K562 (cell line): Measurements from ENCODE around the gene RNF11. TPM values are rescaled to one million over a fixed set of nuclear protein-coding genes. Genes with fewer than 3 reads are reported as not detected.

Source experiments
- ATAC-seq: fragments of 200-7000 bp; cut with Tn5 transposase; 3 replicates; pipeline ENCODE4 v1.9.1; 2020; ENCODE audit warnings: moderate library complexity
- BruUV-seq: library from RNA; stranded (reverse); fragments of 400-500 nt; replicated peaks from 2 replicates; lab custom pipeline; 2021; lab: Mats Ljungman, UMichigan
- CTCF ChIA-PET: fragments of 300-600 bp; formaldehyde crosslinking; extraction: SDS; loops from one replicate; lab custom pipeline; 2021; ENCODE audit warnings: low intra/inter-chr PET ratio; lab: Yijun Ruan, JAX
- POLR2A ChIA-PET: fragments of 300-600, 350-650 bp; sonication (Branson Sonifier 250); formaldehyde crosslinking; extraction: SDS; loops from one replicate; lab custom pipeline; 2021; ENCODE audit warnings: antibody characterized with exemption, inconsistent platforms; lab: Yijun Ruan, JAX
- DNase-seq, 4 experiments: peaks; one replicate each; pipeline versions ENCODE4 v3.0.0 to v3.0.0-alpha.2; 2011 to 2018; ENCODE audit warnings: low spot score in 3 of 4, mixed read lengths in 3 of 4; ENCODE audit errors: extremely low read depth in 1 of 4
- FAIRE-seq: peaks from 2 replicates; lab custom pipeline; 2011; peaks lifted over from hg19 to GRCh38; lab: Jason Lieb, UNC
- H2AFZ ChIP-seq: 2 replicates; pipeline ENCODE4 v1.6.0; 2011; ENCODE audit warnings: low read depth, low read length, control low read depth, inconsistent platforms
- H3K27ac ChIP-seq: fragments of 200-600 bp; 3 replicates; pipeline ENCODE4 v1.8.0; 2011; ENCODE audit warnings: low read depth, mild to moderate bottlenecking, control low read depth, inconsistent platforms, low read length, moderate library complexity, mixed read lengths; ENCODE audit errors: extremely low read depth
- H3K27me3 ChIP-seq, 2 experiments: fragments of 300-600 bp in 1 of 2; 2 replicates in 1 of 2; 3 replicates in 1 of 2; pipeline versions ENCODE4 v1.6.0 to v1.8.0; 2011; ENCODE audit warnings: inconsistent platforms in 2 of 2, low read length in 2 of 2, mild to moderate bottlenecking in 1 of 2, mixed read lengths in 1 of 2, moderate library complexity in 1 of 2; ENCODE audit not compliant: control insufficient read depth in 2 of 2, insufficient read depth in 2 of 2
- H3K36me3 ChIP-seq: fragments of 300-600 bp; 3 replicates; pipeline ENCODE4 v1.8.0; 2011; ENCODE audit warnings: mild to moderate bottlenecking, low read length, inconsistent platforms; ENCODE audit not compliant: control insufficient read depth, insufficient read depth
- H3K4me1 ChIP-seq, 2 experiments: fragments of 200-600 bp in 1 of 2; replicated peaks in 1 of 2; 2 replicates in 1 of 2; 3 replicates in 1 of 2; pipeline versions ENCODE4 v1.5.1 to v1.8.0; 2011; ENCODE audit warnings: inconsistent platforms in 2 of 2, low read length in 2 of 2, mild to moderate bottlenecking in 1 of 2, mixed read lengths in 1 of 2, moderate library complexity in 1 of 2; ENCODE audit not compliant: control insufficient read depth in 2 of 2, insufficient read depth in 2 of 2
- H3K4me2 ChIP-seq: 2 replicates; pipeline ENCODE4 v1.6.1; 2011; ENCODE audit warnings: low read length, control low read depth, inconsistent platforms, mixed read lengths; ENCODE audit not compliant: insufficient read depth
- H3K4me3 ChIP-seq: fragments of 200-600 bp; sonication (generic), shearing (Covaris generic); 2 replicates; pipeline ENCODE4 v1.5.1; 2016; ENCODE audit warnings: control low read depth, inconsistent platforms
- H3K79me2 ChIP-seq: fragments of 200-600 bp; 3 replicates; pipeline ENCODE4 v1.8.0; 2011; ENCODE audit warnings: low read length, inconsistent platforms; ENCODE audit not compliant: control insufficient read depth, insufficient read depth
- H3K9ac ChIP-seq, 2 experiments: 2 replicates each; pipeline versions ENCODE4 v1.6.0 to v1.6.1; 2011; ENCODE audit warnings: low read depth in 2 of 2, low read length in 2 of 2, control low read depth in 1 of 2, inconsistent platforms in 1 of 2, mild to moderate bottlenecking in 1 of 2, mixed read lengths in 1 of 2; ENCODE audit not compliant: insufficient read depth in 1 of 2
- H3K9me1 ChIP-seq: one replicate; pipeline ENCODE4 v1.6.0; 2011; ENCODE audit warnings: inconsistent platforms, mild to moderate bottlenecking, low read length, moderate library complexity; ENCODE audit not compliant: control insufficient read depth, insufficient read depth
- H3K9me3 ChIP-seq: replicated peaks from 2 replicates; pipeline ENCODE4 v1.5.1; 2011; ENCODE audit warnings: low read depth, low read length, inconsistent platforms; ENCODE audit not compliant: control insufficient read depth, insufficient read depth
- H4K20me1 ChIP-seq: replicated peaks from 2 replicates; pipeline ENCODE4 v1.6.1; 2011; ENCODE audit warnings: low read length, inconsistent platforms, mixed read lengths; ENCODE audit not compliant: control insufficient read depth, insufficient read depth
- CC2D1A ChIP-seq: fragments of 450-650 bp; IDR thresholded peaks from 2 replicates; pipeline ENCODE4 v1.6.1; 2017; ENCODE audit warnings: mild to moderate bottlenecking
- EP300 ChIP-seq: IDR thresholded peaks from 2 replicates; pipeline ENCODE4 v1.6.1; 2012; ENCODE audit warnings: low read length, improper control_type of control experiment
- ETS2 ChIP-seq: IDR thresholded peaks from 2 replicates; pipeline ENCODE4 v1.6.1; 2016; ENCODE audit warnings: borderline replicate concordance, missing genetic modification characterization, mild to moderate bottlenecking, moderate library complexity, missing compliant biosample characterization; ENCODE audit not compliant: poor library complexity, severe bottlenecking
- GTF2F1 ChIP-seq: IDR thresholded peaks from 2 replicates; pipeline ENCODE4 v1.6.1; 2011; ENCODE audit warnings: low read depth, low read length, improper control_type of control experiment
- MTA2 ChIP-seq: fragments of 450-650 bp; IDR thresholded peaks from 2 replicates; pipeline ENCODE4 v1.6.1; 2016; ENCODE audit warnings: low read depth
- MTF1 ChIP-seq: fragments of 250-450 bp; sonication (Bioruptor Pico); IDR thresholded peaks from 2 replicates; pipeline ENCODE4 v1.9.0; 2021; ENCODE audit warnings: moderate library complexity, mild to moderate bottlenecking, inconsistent platforms, borderline replicate concordance
- SREBF2 ChIP-seq: sonication (generic); formaldehyde crosslinking; IDR thresholded peaks from 2 replicates; pipeline ENCODE4 v1.4.0; 2020; ENCODE audit warnings: mild to moderate bottlenecking, missing genetic modification reagents
- SRF ChIP-seq, 2 experiments: fragments of 250-450, 450-650 bp in 1 of 2; sonication (Bioruptor Pico) in 1 of 2; sonication (generic) in 1 of 2; formaldehyde crosslinking; IDR thresholded peaks; 2 replicates each; pipeline versions ENCODE4 v1.5.0 to v1.5.1; 2020 to 2022; ENCODE audit warnings: mild to moderate bottlenecking in 1 of 2, missing genetic modification reagents in 1 of 2
- ZBTB1 ChIP-seq: sonication (generic); formaldehyde crosslinking; IDR thresholded peaks from 2 replicates; pipeline ENCODE4 v1.8.1; 2023; ENCODE audit warnings: missing genetic modification reagents, low read depth, mild to moderate bottlenecking, borderline replicate concordance
- WGBS: fragments of 100-300 bp; shearing (Covaris generic); methylation state at CpG from one replicate; pipeline ENCODE4 v1.1.6; 2016; ENCODE audit warnings: low coverage, mixed read lengths; ENCODE audit not compliant: insufficient coverage; ENCODE audit errors: missing lambda C conversion rate; 5-methylcytosine and 5-hydroxymethylcytosine counted together
- in situ Hi-C: fragments of 300-500 bp; cut with MboI; formaldehyde crosslinking; loops from 4 replicates; pipeline ENCODE4 v1.15.0; 2018; ENCODE audit warnings: inconsistent platforms, mixed read lengths
- intact Hi-C: fragments of 100-400 bp; cut with micrococcal nuclease; formaldehyde crosslinking; loops from 2 replicates; pipeline ENCODE4 v1.14.2; 2022
- polyA plus RNA-seq, 8 experiments: library from polyadenylated mRNA; depleted of rRNA in 4 of 8; stranded (reverse) in 5 of 8; unstranded in 3 of 8; fragments of >200 nt; fragmentation: Nextera tagmentation in 2 of 8; fragmentation: Illumina TruSeq in 1 of 8; extraction: Ambion mirVana in 2 of 8; extraction: Trizol in 1 of 8; gene quantifications; 2 replicates each; pipeline versions ENCODE4 v1.2.1 to v1.2.3, GENCODE V29; 2011 to 2014; ENCODE audit warnings: inconsistent platforms in 1 of 8, missing spikeins in 1 of 8
- total RNA-seq, 7 experiments: library from RNA; depleted of rRNA in 6 of 7; stranded (reverse); fragments of >200 nt in 6 of 7; fragmentation: Illumina TruSeq in 2 of 7; extraction: Trizol in 2 of 7; gene quantifications; 2 replicates each; pipeline versions ENCODE4 v1.2.1 to v1.2.3, GENCODE V29; 2011 to 2021; ENCODE audit warnings: low replicate concordance in 1 of 7
- TF ChIP-seq, protein P1 (sequence below): fragments of 250-450 bp; sonication (Bioruptor Pico); IDR thresholded peaks from 2 replicates; pipeline ENCODE4 v1.5.0; 2021
- TF ChIP-seq, protein P2 (sequence below): fragments of 150-350 bp; IDR thresholded peaks from 2 replicates; pipeline ENCODE4 v1.6.1; 2014; ENCODE audit warnings: low read depth, mild to moderate bottlenecking, low read length, borderline replicate concordance
- TF ChIP-seq, protein P3 (sequence below): IDR thresholded peaks from 2 replicates; pipeline ENCODE4 v1.6.1; 2011; ENCODE audit not compliant: insufficient read length; ENCODE audit errors: extremely low read depth
- TF ChIP-seq, protein P4 (sequence below): IDR thresholded peaks from 2 replicates; pipeline ENCODE4 v1.6.1; 2012; ENCODE audit warnings: low read depth, low read length, improper control_type of control experiment, borderline replicate concordance

The RNF11 gene
- total and polyA plus RNA-seq, 9 of the 15 experiments (the other 6 are each of a cell fraction or from before 2014, with no cell fraction given) = 5.7 to 34.3 (median 23.1) TPM

DNA sequence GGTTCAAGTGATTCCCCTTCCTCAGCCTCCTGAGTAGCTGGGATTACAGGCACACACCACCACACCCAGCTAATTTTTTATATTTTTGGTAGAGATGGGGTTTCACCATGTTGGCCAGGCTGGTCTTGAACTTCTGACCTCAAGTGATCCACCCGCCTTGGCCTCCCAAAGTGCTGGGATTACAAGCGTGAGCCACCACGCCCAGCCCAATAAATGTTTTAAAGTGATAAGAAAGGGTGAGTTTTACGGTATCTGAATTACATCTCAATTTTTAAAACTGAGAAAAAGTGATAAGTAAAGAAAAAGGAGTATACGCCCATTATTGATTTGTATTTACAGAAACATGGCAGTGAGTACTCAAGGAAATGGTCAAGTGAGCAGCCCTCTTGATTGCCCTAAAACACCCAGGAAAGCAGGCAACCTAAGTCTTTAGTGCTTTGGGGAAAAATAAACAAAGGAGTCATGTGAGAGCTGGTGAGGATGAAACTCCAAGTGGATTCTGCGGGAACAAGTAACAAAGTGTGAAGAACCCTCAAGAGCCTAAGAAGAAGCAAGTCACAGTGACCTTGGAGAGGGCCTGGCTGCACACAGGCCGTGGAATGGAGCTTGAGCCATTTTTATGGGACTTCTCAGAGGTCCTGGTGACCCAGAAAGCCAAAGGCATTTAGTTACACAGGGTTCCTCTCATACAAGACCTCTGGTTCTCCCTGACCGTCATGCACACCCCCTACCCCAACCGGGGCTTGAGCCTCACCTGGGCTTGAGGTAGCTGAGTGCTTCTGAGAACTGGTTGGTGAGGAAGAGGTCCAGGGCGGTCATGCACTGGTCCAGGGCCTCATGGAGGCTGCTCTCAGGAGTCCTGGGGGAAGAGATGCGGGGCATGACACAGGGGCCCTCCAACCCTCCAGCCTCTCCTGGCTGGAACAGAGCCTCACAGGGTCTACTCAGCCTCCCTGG is 85.2 kb downstream of the RNF11 start:
- POLR2A ChIA-PET = interaction anchor here (0.5 to 1.4 kb wide), 3 partner anchors 11 to 735 kb away, joined by 3 read pairs; no protein-coding TSS in a partner anchor
- TF ChIP-seq, protein P1, sequence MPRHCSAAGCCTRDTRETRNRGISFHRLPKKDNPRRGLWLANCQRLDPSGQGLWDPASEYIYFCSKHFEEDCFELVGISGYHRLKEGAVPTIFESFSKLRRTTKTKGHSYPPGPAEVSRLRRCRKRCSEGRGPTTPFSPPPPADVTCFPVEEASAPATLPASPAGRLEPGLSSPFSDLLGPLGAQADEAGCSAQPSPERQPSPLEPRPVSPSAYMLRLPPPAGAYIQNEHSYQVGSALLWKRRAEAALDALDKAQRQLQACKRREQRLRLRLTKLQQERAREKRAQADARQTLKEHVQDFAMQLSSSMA (CRISPR knock-in tag) = no peak
- TF ChIP-seq SRF (CRISPR knock-in tag; IDR thresholded peaks at IDR 0.05) = no peak; a peak in 1 of 4 replicates
- TF ChIP-seq EP300 = no peak
- TF ChIP-seq MTF1 (CRISPR knock-in tag) = no peak
- TF ChIP-seq GTF2F1 = no peak
- TF ChIP-seq, protein P2, sequence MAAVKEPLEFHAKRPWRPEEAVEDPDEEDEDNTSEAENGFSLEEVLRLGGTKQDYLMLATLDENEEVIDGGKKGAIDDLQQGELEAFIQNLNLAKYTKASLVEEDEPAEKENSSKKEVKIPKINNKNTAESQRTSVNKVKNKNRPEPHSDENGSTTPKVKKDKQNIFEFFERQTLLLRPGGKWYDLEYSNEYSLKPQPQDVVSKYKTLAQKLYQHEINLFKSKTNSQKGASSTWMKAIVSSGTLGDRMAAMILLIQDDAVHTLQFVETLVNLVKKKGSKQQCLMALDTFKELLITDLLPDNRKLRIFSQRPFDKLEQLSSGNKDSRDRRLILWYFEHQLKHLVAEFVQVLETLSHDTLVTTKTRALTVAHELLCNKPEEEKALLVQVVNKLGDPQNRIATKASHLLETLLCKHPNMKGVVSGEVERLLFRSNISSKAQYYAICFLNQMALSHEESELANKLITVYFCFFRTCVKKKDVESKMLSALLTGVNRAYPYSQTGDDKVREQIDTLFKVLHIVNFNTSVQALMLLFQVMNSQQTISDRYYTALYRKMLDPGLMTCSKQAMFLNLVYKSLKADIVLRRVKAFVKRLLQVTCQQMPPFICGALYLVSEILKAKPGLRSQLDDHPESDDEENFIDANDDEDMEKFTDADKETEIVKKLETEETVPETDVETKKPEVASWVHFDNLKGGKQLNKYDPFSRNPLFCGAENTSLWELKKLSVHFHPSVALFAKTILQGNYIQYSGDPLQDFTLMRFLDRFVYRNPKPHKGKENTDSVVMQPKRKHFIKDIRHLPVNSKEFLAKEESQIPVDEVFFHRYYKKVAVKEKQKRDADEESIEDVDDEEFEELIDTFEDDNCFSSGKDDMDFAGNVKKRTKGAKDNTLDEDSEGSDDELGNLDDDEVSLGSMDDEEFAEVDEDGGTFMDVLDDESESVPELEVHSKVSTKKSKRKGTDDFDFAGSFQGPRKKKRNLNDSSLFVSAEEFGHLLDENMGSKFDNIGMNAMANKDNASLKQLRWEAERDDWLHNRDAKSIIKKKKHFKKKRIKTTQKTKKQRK = no peak
- TF ChIP-seq, protein P3, sequence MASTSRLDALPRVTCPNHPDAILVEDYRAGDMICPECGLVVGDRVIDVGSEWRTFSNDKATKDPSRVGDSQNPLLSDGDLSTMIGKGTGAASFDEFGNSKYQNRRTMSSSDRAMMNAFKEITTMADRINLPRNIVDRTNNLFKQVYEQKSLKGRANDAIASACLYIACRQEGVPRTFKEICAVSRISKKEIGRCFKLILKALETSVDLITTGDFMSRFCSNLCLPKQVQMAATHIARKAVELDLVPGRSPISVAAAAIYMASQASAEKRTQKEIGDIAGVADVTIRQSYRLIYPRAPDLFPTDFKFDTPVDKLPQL = no peak
- TF ChIP-seq, protein P4, sequence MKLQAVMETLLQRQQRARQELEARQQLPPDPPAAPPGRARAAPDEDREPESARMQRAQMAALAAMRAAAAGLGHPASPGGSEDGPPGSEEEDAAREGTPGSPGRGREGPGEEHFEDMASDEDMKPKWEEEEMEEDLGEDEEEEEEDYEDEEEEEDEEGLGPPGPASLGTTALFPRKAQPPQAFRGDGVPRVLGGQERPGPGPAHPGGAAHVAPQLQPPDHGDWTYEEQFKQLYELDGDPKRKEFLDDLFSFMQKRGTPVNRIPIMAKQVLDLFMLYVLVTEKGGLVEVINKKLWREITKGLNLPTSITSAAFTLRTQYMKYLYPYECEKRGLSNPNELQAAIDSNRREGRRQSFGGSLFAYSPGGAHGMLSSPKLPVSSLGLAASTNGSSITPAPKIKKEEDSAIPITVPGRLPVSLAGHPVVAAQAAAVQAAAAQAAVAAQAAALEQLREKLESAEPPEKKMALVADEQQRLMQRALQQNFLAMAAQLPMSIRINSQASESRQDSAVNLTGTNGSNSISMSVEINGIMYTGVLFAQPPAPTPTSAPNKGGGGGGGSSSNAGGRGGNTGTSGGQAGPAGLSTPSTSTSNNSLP = no peak
- no peak for TF ChIP-seq ZBTB1 (CRISPR knock-in tag)
- no peak for TF ChIP-seq CC2D1A
- no peak for TF ChIP-seq MTA2
- TF ChIP-seq SREBF2 (CRISPR knock-in tag) = no peak
- no peak for TF ChIP-seq ETS2 (tag)

More for the DNA sequence above, 85.2 kb downstream of the RNF11 start:
- H3K9me1 ChIP-seq = no peaks in the 10 kb centered on the region
- peak overlapping the region; percentile 6 to 10; a peak in 3 of 4 replicates for H3K9ac ChIP-seq
- H3K9me3 ChIP-seq = no peaks in the 10 kb centered on the region
- WGBS = 46% methylated on average over 10 of the region's 11 CpGs
- in situ Hi-C loops (no loop called here), intact Hi-C loops (no loop called here)
- no peak overlapping the region for H3K4me3 ChIP-seq
- CTCF ChIA-PET = interaction anchor here (0.5 kb wide), 1 partner anchor 388 kb away, joined by 3 read pairs; no protein-coding TSS in a partner anchor
- H3K27me3 ChIP-seq = no peaks in the 10 kb centered on the region
- peak overlapping the region; percentile 31; the same call in 2 of the 3 replicates for H3K27ac ChIP-seq
- no peak overlapping the region; the same call in 1 of the 2 replicates for H3K4me2 ChIP-seq
- no peaks in the 10 kb centered on the region for H3K36me3 ChIP-seq
- BruUV-seq = no TSS peak
- peak; percentile 35 for ATAC-seq
- peak; percentile 35 for FAIRE-seq
- no peaks in the 10 kb centered on the region for H3K79me2 ChIP-seq
- DNase-seq = peak in 1 of 4 experiments; percentile 42
- peaks cover 20 to 36% of the 10 kb centered on the region in 2 experiments for H3K4me1 ChIP-seq
- H4K20me1 ChIP-seq = no peaks in the 10 kb centered on the region
- H2AFZ ChIP-seq = peak overlapping the region; percentile 75
